NCI-H2171 (cell line): ENCODE data around the gene CHAMP1.
"Not testable (repeated sequence)": the region's sequence is repeated elsewhere in the genome, so short reads cannot be mapped to it uniquely, and the experiment has no call there.

ENCODE experiments used
- DNase-seq: peaks from one replicate; lab custom pipeline; 2025; lab: John Stamatoyannopoulos, UW

CHAMP1 gene

DNA sequence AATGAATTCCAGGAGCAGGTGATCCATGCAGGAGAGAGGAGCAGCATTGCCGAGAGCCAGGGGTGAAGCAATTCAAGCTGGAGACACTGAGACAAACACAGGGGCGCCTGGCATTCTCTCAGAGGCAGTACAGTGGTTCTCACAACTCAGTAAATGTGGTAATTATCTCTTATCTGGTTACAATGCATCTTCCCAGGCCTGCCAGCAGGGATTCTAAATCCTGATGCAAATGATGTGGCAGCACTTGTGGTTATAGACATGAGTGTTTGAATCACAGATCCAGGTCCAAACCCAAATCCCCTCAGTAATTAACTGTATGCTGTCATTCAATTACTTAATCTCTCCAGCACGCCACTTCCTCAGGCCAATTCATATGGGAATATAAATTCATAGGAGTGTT lies 19.6 kb downstream of the CHAMP1 start:
- DNase-seq = not testable (repeated sequence)

DNA sequence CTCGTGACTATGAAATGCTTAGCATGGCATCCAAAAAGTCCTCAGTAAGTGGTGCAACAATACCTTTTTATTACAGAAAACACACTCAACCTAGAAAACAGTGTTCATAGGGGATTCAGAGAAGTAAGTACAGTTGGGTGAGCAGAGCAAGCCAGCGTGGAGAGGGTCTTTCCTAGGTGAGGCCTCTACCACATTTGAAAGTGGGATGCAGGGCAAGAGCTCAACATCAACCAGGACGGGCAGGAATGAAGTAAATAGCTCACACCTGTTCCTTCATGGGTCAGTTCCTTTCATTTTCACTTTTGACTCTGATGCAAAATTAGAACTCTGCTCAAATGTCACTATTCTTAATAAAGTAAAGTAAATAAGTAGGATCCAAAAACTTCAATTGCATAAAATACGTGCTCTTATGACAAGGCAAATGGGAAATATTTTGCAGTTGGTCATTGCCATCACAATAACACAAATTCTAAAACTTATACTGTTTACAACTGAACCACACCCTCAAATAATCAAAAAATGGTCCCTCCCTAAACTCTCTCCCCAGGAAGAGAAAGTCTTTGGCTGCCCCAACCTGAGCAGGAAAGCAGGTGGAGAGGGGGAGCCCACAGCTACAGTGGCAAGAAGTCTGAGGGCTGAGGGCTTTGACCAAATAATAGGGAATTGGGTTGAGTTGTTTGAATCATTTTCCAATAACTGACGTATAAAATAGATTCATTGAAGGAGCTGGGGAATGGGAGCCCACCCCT lies 20.2 kb downstream of the CHAMP1 start:
- no peak for DNase-seq

DNA sequence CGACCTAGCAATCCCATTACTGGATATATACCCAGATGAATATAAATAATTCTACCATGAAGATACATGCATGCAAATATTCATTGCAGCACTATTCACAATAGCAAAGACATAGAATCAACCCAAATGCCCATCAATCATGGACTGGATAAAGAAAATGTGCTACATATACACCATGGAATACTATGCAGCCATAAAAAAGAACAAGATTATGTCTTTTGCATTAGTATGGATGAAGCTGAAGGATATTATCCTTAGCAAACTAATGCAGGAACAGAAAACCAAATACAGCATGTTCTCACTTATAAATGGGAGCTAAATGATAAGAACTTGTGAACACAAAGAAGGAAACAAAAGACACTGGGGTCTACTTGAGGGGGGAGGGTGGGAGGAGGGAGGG lies 22.2 kb downstream of the CHAMP1 start:
- DNase-seq = not testable (repeated sequence)

DNA sequence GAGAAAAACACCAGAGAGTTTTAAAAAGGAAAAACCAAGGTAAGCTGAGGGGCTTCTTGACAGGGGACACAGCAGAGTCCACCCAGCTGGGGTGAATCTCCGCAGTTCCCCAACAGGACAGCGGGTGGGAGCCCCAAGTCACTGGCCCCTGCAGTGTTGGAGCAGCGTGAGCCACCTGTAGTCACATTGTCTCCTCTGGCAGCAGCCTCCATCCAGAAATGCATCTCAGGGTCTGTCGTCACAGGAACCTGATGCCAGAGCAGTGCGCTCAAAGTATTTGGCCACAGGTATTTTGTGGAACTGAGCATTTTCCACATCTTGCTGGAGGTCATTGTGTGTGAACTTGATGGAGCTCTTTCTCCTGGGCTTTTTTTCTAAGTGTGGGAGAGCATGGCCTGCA lies 24.7 kb downstream of the CHAMP1 start:
- no peak for DNase-seq

DNA sequence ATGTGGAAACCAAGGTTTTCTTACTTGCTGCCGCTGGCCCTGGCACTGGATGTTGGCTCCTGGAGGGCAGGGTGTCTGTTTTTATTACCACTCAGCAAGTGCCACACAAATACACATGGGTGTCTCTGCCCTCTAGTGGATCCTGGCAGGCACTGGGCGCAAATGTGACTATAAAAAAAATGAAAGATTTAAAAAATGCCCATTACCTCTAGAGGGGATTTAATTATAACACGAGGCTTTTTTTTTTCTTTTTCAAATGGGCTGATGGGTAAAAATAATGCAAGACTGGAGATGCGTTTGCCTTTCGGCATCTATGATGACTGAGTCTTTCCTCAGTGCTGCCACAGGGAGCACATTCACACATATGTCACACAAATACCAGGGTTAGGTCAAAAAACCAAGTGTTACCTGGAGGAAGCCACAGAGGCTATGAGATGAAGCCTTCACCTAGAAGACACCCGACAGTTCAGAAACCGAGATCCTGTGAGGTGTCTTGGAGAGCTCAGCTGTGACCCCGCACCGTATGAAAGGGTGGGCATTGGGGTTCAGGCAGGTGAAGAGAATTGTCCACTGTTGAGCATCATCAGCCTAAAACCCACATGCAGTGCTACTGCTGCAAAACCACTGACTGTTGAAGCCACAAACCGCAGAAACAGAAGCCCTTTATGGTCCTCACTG lies 25.7 kb downstream of the CHAMP1 start:
- peak; percentile 50 for DNase-seq

DNA sequence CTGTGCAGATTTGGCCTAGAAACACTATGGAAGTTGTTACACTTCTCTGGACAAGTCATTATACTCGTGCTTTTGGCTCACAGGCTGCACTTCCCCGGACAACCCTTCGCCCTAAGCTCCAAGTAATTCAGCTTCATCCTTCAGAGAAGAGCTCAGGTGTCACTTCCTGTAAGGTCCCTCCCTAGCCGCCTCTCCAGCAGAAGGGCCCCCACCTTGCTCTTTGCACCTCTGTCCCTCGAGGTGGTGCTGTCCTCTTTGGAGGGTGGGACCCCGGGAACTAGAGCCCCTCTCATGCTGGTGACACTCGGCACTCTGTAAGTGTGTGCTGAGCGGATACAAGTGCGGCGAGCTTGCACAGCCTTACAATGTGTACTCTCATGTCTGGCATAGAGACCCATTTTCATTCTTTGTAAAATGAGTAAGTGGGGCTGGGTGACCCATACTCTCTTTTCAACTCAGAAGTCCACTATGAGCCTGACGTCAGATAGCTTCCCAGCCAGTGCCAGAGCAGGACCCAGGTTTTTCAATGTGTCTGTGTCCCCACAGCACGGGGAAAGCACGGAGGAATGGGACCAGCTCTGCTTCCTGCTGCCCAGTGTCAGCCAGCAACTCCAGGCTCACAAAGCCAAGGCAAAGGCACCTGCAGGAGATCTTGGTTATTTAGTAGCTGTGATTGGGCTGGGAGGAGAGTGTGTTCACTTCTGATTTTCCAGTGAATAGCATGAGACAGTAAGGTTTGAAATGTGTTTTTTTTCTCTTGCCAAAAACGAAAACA lies 26.9 kb downstream of the CHAMP1 start:
- no peak for DNase-seq

DNA sequence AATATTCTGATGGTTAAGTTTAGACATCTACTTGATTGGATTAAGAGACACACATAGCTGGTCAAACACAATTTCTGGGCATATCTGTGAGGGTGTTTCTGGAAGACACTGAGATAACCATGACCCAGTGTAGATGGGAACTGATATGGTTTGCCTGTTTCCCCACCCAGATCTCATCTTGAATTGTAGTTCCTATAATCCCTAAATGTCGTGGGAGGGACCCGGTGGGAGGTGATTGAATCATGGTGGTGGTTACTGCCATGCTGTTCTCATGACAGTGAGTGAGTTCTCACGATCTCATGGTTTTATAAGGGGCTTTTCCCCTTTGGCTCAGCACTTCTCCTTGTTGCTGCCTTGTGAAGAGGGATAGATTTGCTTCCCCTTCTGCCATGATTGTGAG lies 33.0 kb downstream of the CHAMP1 start:
- not testable (repeated sequence) for DNase-seq

DNA sequence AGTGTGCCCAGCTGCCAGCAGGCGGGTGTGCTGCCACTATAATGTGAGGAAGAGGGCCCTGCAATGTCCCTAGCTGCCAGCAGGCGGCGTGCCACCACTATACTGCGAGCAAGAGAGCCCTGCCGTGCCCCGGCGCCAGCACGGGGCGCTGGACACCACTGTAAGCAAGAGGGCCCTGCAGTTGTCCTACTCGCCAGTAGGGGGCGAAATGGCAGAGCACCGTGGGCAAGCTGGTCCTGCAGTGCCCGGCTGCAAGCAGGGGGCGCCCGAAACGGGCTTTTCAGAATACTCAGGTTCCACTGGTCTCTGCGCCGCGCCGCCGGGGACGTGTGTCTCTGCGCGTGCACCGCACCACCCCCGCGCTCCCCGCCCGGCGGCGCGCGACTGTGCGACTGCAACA lies 38.5 kb downstream of the CHAMP1 start:
- not testable (repeated sequence) for DNase-seq

DNA sequence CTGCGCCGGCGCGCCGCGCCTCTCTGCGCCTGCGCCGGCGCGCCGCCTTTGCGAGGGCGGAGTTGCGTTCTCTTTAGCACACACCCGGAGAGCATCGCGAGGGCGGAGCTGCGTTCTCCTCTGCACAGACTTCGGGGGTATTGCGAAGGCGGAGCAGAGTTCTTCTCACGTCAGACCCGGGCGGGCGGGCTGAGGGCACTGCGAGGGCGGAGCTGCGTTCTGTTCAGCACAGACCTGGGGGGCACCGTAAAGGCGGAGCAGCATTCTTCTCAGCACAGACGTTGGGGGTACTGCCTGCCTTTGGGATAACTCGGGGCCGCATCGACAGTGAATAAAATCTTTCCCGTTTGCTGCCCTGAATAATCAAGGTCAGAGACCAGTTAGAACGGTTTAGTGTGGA lies 39.1 kb downstream of the CHAMP1 start:
- DNase-seq = not testable (repeated sequence)
